PFSK-1 (cell line): ENCODE data around the gene MAP3K4.

Experiments used
- FOXP2 ChIP-seq: optimal IDR thresholded peaks from 2 replicates; pipeline ENCODE3; 2011; ENCODE audit warnings: borderline replicate concordance, control low read depth, inconsistent platforms; ENCODE audit not compliant: insufficient read depth; ENCODE audit errors: extremely low read length, extremely low read depth
- POLR2AphosphoS5 ChIP-seq: IDR thresholded peaks from 2 replicates; pipeline ENCODE4 v1.6.1; 2012; ENCODE audit warnings: low read depth, mild to moderate bottlenecking, control low read depth, low read length, moderate library complexity
- REST ChIP-seq, 2 experiments: IDR thresholded peaks; 2 replicates each; pipeline versions ENCODE4 v1.6.1 to v1.8.0; 2011 to 2012; ENCODE audit warnings: low read depth in 2 of 2, low read length in 2 of 2, control low read depth in 1 of 2, inconsistent platforms in 1 of 2, mild to moderate bottlenecking in 1 of 2, moderate library complexity in 1 of 2; ENCODE audit not compliant: insufficient read depth in 1 of 2
- SIN3A ChIP-seq: IDR thresholded peaks from 2 replicates; pipeline ENCODE4 v1.6.1; 2012; ENCODE audit warnings: mild to moderate bottlenecking, low read length, moderate library complexity, borderline replicate concordance; ENCODE audit not compliant: insufficient read depth
- TAF1 ChIP-seq: IDR thresholded peaks from 2 replicates; pipeline ENCODE4 v1.6.1; 2012; ENCODE audit warnings: low read length, control low read depth, borderline replicate concordance; ENCODE audit not compliant: insufficient read depth

MAP3K4 gene

GRCh38 chr6:161076181-161076677, 84.7 kb downstream of the MAP3K4 start:
- TF ChIP-seq FOXP2 (no peak), TAF1 (no peak), REST (IDR thresholded peaks at IDR 0.05; ENCODE audit: insufficient read depth in 1 of 2, low read depth in 2 of 2, low read length in 2 of 2) (no peak), POLR2AphosphoS5 (no peak), SIN3A (no peak)

DNA sequence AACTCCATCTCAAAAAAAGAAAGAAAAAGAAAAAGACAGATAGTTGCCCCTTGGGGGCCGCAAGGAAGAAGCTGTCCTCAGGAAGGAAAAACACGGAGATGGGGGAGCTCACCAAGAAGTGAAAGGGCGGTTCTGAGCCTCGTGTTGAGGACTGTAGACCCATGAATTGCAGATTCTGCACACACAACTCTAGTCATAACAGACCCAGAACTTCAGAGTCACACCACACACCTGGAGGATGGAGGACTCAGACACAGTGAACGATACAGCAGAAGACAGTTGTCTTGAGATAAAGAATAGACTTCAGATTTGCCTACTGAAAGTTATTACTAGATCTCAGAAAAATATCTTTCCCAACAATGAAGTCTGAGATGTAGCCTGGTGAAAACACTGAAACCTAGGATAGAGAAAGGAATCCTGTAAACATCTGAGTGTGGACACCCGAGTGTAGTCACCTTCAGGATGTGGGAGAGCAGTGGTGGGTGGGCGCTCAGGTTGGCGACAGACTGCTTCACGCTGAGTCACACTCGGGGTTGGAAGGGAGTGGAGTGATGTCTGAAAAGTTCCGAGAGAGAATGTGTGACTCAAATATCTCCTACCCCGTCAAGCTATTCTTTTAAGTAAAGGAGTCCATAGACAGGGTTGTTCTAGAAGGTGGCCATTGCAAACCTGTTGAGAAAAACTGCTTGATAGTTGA, 88.1 kb downstream of the MAP3K4 start:
- TF ChIP-seq TAF1, result no peak
- no peak for TF ChIP-seq FOXP2
- no peak for TF ChIP-seq REST (IDR thresholded peaks at IDR 0.05; ENCODE audit: insufficient read depth in 1 of 2, low read depth in 2 of 2, low read length in 2 of 2)
- TF ChIP-seq SIN3A, result no peak
- TF ChIP-seq POLR2AphosphoS5, result no peak

DNA sequence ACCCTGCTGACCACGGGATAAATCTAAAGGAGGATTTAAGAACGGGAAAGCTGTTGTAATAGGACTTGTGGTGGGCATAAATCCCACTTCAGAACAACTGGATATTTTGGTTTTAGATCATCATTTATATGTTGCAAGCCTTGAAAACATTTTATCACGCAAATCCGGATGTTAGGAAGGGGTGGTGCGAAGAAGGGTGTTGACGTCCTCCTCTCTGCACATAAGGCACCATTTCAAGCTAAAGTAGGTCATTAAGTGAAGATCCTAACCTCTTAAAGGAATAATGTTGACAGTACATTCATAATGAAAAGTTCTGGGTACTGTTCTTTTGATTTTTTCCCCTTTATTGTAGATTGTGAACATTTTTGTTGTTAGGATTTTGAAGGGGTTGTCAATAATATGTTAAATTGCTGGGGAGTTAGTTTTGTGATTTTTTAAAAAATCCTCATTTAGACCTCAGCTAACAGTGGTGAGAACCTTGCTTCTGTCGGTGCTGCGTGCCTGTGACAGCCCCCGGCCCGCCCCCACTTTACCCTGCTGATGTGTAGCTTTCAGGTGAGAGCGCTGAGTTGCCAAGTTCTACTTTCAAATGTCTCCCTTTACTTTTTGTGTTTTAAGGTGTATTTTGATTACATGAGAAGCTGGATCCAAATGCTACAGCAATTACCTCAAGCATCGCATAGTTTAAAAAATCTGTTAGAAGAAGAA, 88.8 kb downstream of the MAP3K4 start:
- TF ChIP-seq REST (IDR thresholded peaks at IDR 0.05; ENCODE audit: insufficient read depth in 1 of 2, low read depth in 2 of 2, low read length in 2 of 2) (no peak), TAF1 (no peak), POLR2AphosphoS5 (no peak), FOXP2 (no peak), SIN3A (no peak)

- no peak for TF ChIP-seq SIN3A
- TF ChIP-seq REST (IDR thresholded peaks at IDR 0.05; ENCODE audit: insufficient read depth in 1 of 2, low read depth in 2 of 2, low read length in 2 of 2), result no peak
- TF ChIP-seq TAF1, result no peak
- TF ChIP-seq POLR2AphosphoS5, result no peak
- no peak for TF ChIP-seq FOXP2
Measured at GRCh38 chr6:161082215-161082614, 90.6 kb downstream of the MAP3K4 start.

- no peak for TF ChIP-seq SIN3A
- no peak for TF ChIP-seq REST (IDR thresholded peaks at IDR 0.05; ENCODE audit: insufficient read depth in 1 of 2, low read depth in 2 of 2, low read length in 2 of 2)
- TF ChIP-seq POLR2AphosphoS5, result no peak
- TF ChIP-seq FOXP2, result no peak
- TF ChIP-seq TAF1, result no peak
Measured at GRCh38 chr6:161085246-161085645, 93.7 kb downstream of the MAP3K4 start.
